ENCODE measurements around the gene C14orf180.

The C14orf180 gene

GRCh38 chr14:104547310-104547997, 32.1 kb upstream of the C14orf180 start:
- no peaks in the 10 kb centered on the region for H3K9me3 ChIP-seq (ENCODE audit: severe bottlenecking)
- TF ChIP-seq CTCF (IDR thresholded peaks at IDR 0.05; ENCODE audit: poor library complexity, severe bottlenecking): no peak
- DNase-seq (ENCODE audit: low spot score) (peak; percentile 66), ATAC-seq (ENCODE audit: low read depth) (no peak)
- no peak overlapping the region for H3K4me3 ChIP-seq (ENCODE audit: severe bottlenecking)
- no peaks in the 10 kb centered on the region for H3K4me1 ChIP-seq (ENCODE audit: insufficient read depth, poor library complexity, severe bottlenecking)
- no peaks in the 10 kb centered on the region for H3K36me3 ChIP-seq (ENCODE audit: low read depth)
- no peak overlapping the region for H3K27ac ChIP-seq (ENCODE audit: poor library complexity, severe bottlenecking)
- H3K27me3 ChIP-seq (ENCODE audit: insufficient read depth, poor library complexity, severe bottlenecking): peaks cover 56% of the 10 kb centered on the region

- H3K36me3 ChIP-seq (ENCODE audit: low read depth): no peaks in the 10 kb centered on the region
- peaks cover 56% of the 10 kb centered on the region for H3K27me3 ChIP-seq (ENCODE audit: insufficient read depth, poor library complexity, severe bottlenecking)
- DNase-seq (ENCODE audit: low spot score) (peak; percentile 62), ATAC-seq (ENCODE audit: low read depth) (no peak)
- no peaks in the 10 kb centered on the region for H3K9me3 ChIP-seq (ENCODE audit: severe bottlenecking)
- H3K27ac ChIP-seq (ENCODE audit: poor library complexity, severe bottlenecking): no peak overlapping the region
- no peak overlapping the region for H3K4me3 ChIP-seq (ENCODE audit: severe bottlenecking)
- H3K4me1 ChIP-seq (ENCODE audit: insufficient read depth, poor library complexity, severe bottlenecking): no peaks in the 10 kb centered on the region
- no peak for TF ChIP-seq CTCF (IDR thresholded peaks at IDR 0.05; ENCODE audit: poor library complexity, severe bottlenecking)
These were observed 31.4 kb upstream of the C14orf180 start for GRCh38 chr14:104547998-104548700.

GRCh38 chr14:104548802-104549535, 30.6 kb upstream of the C14orf180 start:
- no peaks in the 10 kb centered on the region for H3K36me3 ChIP-seq (ENCODE audit: low read depth)
- peaks cover 60% of the 10 kb centered on the region for H3K27me3 ChIP-seq (ENCODE audit: insufficient read depth, poor library complexity, severe bottlenecking)
- H3K4me1 ChIP-seq (ENCODE audit: insufficient read depth, poor library complexity, severe bottlenecking): no peaks in the 10 kb centered on the region
- ATAC-seq (ENCODE audit: low read depth) (no peak), DNase-seq (ENCODE audit: low spot score) (no peak)
- no peaks in the 10 kb centered on the region for H3K9me3 ChIP-seq (ENCODE audit: severe bottlenecking)
- no peak overlapping the region for H3K27ac ChIP-seq (ENCODE audit: poor library complexity, severe bottlenecking)
- no peak overlapping the region for H3K4me3 ChIP-seq (ENCODE audit: severe bottlenecking)
- TF ChIP-seq CTCF (IDR thresholded peaks at IDR 0.05; ENCODE audit: poor library complexity, severe bottlenecking): no peak

- Histone ChIP-seq H3K9me3 (ENCODE audit: severe bottlenecking) (no peaks in the 10 kb centered on the region), H3K27me3 (ENCODE audit: insufficient read depth, poor library complexity, severe bottlenecking) (peaks cover 60% of the 10 kb centered on the region), H3K4me3 (ENCODE audit: severe bottlenecking) (no peak overlapping the region), H3K27ac (ENCODE audit: poor library complexity, severe bottlenecking) (no peak overlapping the region), H3K4me1 (ENCODE audit: insufficient read depth, poor library complexity, severe bottlenecking) (no peaks in the 10 kb centered on the region), H3K36me3 (ENCODE audit: low read depth) (no peaks in the 10 kb centered on the region)
- TF ChIP-seq CTCF (IDR thresholded peaks at IDR 0.05; ENCODE audit: poor library complexity, severe bottlenecking): no peak
- ATAC-seq (ENCODE audit: low read depth): no peak
- DNase-seq (ENCODE audit: low spot score): no peak
These were observed 29.8 kb upstream of the C14orf180 start for GRCh38 chr14:104549536-104550339.
